Neural progenitor cell (in vitro differentiated cells): ENCODE measurements around the gene EME2. TPM values are rescaled to one million over a fixed set of nuclear protein-coding genes. Genes with fewer than 3 reads are reported as not detected.

Experiments used
- DNase-seq: peaks from one replicate; pipeline ENCODE4 v3.0.0-alpha.2; 2016; ENCODE audit warnings: low spot score
- H2AFZ ChIP-seq: fragments of 200-600 bp; sonication (generic); replicated peaks from 2 replicates; pipeline ENCODE4 v1.6.1; 2016; ENCODE audit warnings: antibody characterized with exemption
- H3F3A ChIP-seq: fragments of 200-600 bp; sonication (generic); 2 replicates; pipeline ENCODE4 v1.6.1; 2016; ENCODE audit warnings: antibody characterized with exemption, low read depth
- H3K27ac ChIP-seq: fragments of 200-600 bp; sonication (generic); 2 replicates; pipeline ENCODE4 v1.5.1; 2016; ENCODE audit warnings: mild to moderate bottlenecking
- H3K27me3 ChIP-seq: fragments of 200-600 bp; sonication (generic); 2 replicates; pipeline ENCODE4 v1.6.1; 2016; ENCODE audit warnings: mild to moderate bottlenecking, moderate library complexity
- H3K36me3 ChIP-seq: fragments of 200-600 bp; sonication (generic); 2 replicates; pipeline ENCODE4 v1.5.1; 2016
- H3K4me1 ChIP-seq: fragments of 200-600 bp; sonication (generic); 2 replicates; pipeline ENCODE4 v1.6.1; 2016; ENCODE audit warnings: mixed run types
- H3K4me2 ChIP-seq: fragments of 200-600 bp; sonication (generic); 2 replicates; pipeline ENCODE4 v1.6.1; 2016
- H3K4me3 ChIP-seq: fragments of 200-600 bp; sonication (generic); 2 replicates; pipeline ENCODE4 v1.5.1; 2016
- H3K79me2 ChIP-seq: fragments of 200-600 bp; sonication (generic); 2 replicates; pipeline ENCODE4 v1.6.1; 2016; ENCODE audit warnings: low read depth
- H3K9ac ChIP-seq: fragments of 200-600 bp; sonication (generic); 2 replicates; pipeline ENCODE4 v1.6.1; 2016
- H3K9me3 ChIP-seq: fragments of 200-600 bp; sonication (generic); 2 replicates; pipeline ENCODE4 v1.5.1; 2016; ENCODE audit warnings: low read depth
- H4K20me1 ChIP-seq: fragments of 200-600 bp; sonication (generic); 2 replicates; pipeline ENCODE4 v1.6.1; 2016; ENCODE audit warnings: low read depth
- H3K27ac Mint-ChIP-seq: 3 replicates; pipeline ENCODE4 v1.8.0; 2021; ENCODE audit warnings: mixed read lengths
- H3K27me3 Mint-ChIP-seq: 2 replicates; pipeline ENCODE4 v1.8.0; 2022; ENCODE audit warnings: low read depth, mild to moderate bottlenecking, inconsistent platforms, moderate library complexity, mixed read lengths; ENCODE audit not compliant: insufficient read depth
- H3K36me3 Mint-ChIP-seq: 3 replicates; pipeline ENCODE4 v1.8.0; 2021; ENCODE audit warnings: mixed read lengths
- H3K4me1 Mint-ChIP-seq: 3 replicates; pipeline ENCODE4 v1.8.0; 2021; ENCODE audit warnings: mixed read lengths
- H3K4me3 Mint-ChIP-seq: 3 replicates; pipeline ENCODE4 v1.8.0; 2021; ENCODE audit warnings: mild to moderate bottlenecking, moderate library complexity, mixed read lengths
- H3K9me3 Mint-ChIP-seq: 3 replicates; pipeline ENCODE4 v1.8.0; 2020; ENCODE audit warnings: mixed read lengths
- CTCF ChIP-seq: fragments of 200-600 bp; sonication (generic); IDR thresholded peaks from 2 replicates; pipeline ENCODE4 v1.5.1; 2017; ENCODE audit warnings: antibody characterized with exemption, mild to moderate bottlenecking
- EZH2 ChIP-seq: fragments of 200-600 bp; sonication (generic); IDR thresholded peaks from 2 replicates; pipeline ENCODE4 v1.6.1; 2017; ENCODE audit warnings: antibody characterized with exemption, mild to moderate bottlenecking, moderate library complexity
- EZH2phosphoT487 ChIP-seq: fragments of 200-600 bp; sonication (generic); IDR thresholded peaks from 2 replicates; pipeline ENCODE4 v1.6.1; 2017; ENCODE audit warnings: antibody characterized with exemption
- total RNA-seq: library from RNA; depleted of rRNA; stranded (reverse); fragments of >200 nt; gene quantifications from 2 replicates; pipeline ENCODE4 v1.2.3, GENCODE V29; 2015; ENCODE audit warnings: low replicate concordance

Gene EME2
- total RNA-seq, 1 donor from 2014 or later: 2.3 TPM

- no peaks in the 10 kb centered on the region for H3K4me1 Mint-ChIP-seq
- no peaks in the 10 kb centered on the region for H3K27me3 Mint-ChIP-seq
Observed at GRCh38 chr16:1734123-1734522, 38.5 kb upstream of the EME2 start.

GRCh38 chr16:1734816-1735215 lies 37.8 kb upstream of the EME2 start:
- Mint-ChIP-seq H3K27me3 (no peaks in the 10 kb centered on the region), H3K9me3 (peaks cover 2% of the 10 kb centered on the region), H3K4me1 (no peaks in the 10 kb centered on the region), H3K27ac (no peak overlapping the region), H3K4me3 (no peak overlapping the region), H3K36me3 (peaks cover 3% of the 10 kb centered on the region)
- Histone ChIP-seq H3K27me3 (no peaks in the 10 kb centered on the region), H3K27ac (no peak overlapping the region), H3K9ac (no peak overlapping the region), H3F3A (peaks cover 52% of the 10 kb centered on the region), H4K20me1 (no peaks in the 10 kb centered on the region), H3K4me3 (no peak overlapping the region), H3K9me3 (no peaks in the 10 kb centered on the region), H3K4me2 (no peak overlapping the region), H3K79me2 (no peaks in the 10 kb centered on the region), H3K36me3 (no peaks in the 10 kb centered on the region), H3K4me1 (no peaks in the 10 kb centered on the region), H2AFZ (no peak overlapping the region)
- no peak for DNase-seq
- TF ChIP-seq EZH2phosphoT487: no peak
- TF ChIP-seq EZH2: no peak
- no peak for TF ChIP-seq CTCF

More at GRCh38 chr16:1734123-1734522, 38.5 kb upstream of the EME2 start:
- Histone ChIP-seq H2AFZ (no peak overlapping the region), H3K79me2 (no peaks in the 10 kb centered on the region), H3K27me3 (no peaks in the 10 kb centered on the region), H3K4me1 (no peaks in the 10 kb centered on the region), H3K9me3 (no peaks in the 10 kb centered on the region), H3F3A (peaks cover 45% of the 10 kb centered on the region), H3K4me3 (no peak overlapping the region), H4K20me1 (peaks cover 2% of the 10 kb centered on the region), H3K36me3 (no peaks in the 10 kb centered on the region), H3K27ac (no peak overlapping the region), H3K4me2 (no peak overlapping the region), H3K9ac (no peak overlapping the region)
- no peak overlapping the region for H3K4me3 Mint-ChIP-seq
- peaks cover 4% of the 10 kb centered on the region for H3K36me3 Mint-ChIP-seq
- TF ChIP-seq EZH2 (no peak), EZH2phosphoT487 (no peak), CTCF (no peak)
- no peak overlapping the region for H3K27ac Mint-ChIP-seq
- H3K9me3 Mint-ChIP-seq: peaks cover 2% of the 10 kb centered on the region
- no peak for DNase-seq

- no peaks in the 10 kb centered on the region for H3K4me1 Mint-ChIP-seq
- Histone ChIP-seq H3K79me2 (no peaks in the 10 kb centered on the region), H3K27ac (no peak overlapping the region), H4K20me1 (no peaks in the 10 kb centered on the region), H3F3A (peaks cover 49% of the 10 kb centered on the region), H3K36me3 (no peaks in the 10 kb centered on the region), H3K4me1 (no peaks in the 10 kb centered on the region), H3K4me3 (no peak overlapping the region), H3K4me2 (no peak overlapping the region), H2AFZ (no peak overlapping the region), H3K9me3 (no peaks in the 10 kb centered on the region), H3K27me3 (no peaks in the 10 kb centered on the region), H3K9ac (no peak overlapping the region)
- H3K4me3 Mint-ChIP-seq: no peak overlapping the region
- peaks cover 2% of the 10 kb centered on the region for H3K36me3 Mint-ChIP-seq
- no peaks in the 10 kb centered on the region for H3K9me3 Mint-ChIP-seq
- DNase-seq: no peak
- H3K27me3 Mint-ChIP-seq: no peaks in the 10 kb centered on the region
- TF ChIP-seq CTCF: no peak
- no peak for TF ChIP-seq EZH2phosphoT487
- TF ChIP-seq EZH2: no peak
- H3K27ac Mint-ChIP-seq: no peak overlapping the region
Observed at GRCh38 chr16:1740234-1740633, 32.4 kb upstream of the EME2 start.
